Measurements from ENCODE around the gene KCNE3.

The KCNE3 gene

DNA sequence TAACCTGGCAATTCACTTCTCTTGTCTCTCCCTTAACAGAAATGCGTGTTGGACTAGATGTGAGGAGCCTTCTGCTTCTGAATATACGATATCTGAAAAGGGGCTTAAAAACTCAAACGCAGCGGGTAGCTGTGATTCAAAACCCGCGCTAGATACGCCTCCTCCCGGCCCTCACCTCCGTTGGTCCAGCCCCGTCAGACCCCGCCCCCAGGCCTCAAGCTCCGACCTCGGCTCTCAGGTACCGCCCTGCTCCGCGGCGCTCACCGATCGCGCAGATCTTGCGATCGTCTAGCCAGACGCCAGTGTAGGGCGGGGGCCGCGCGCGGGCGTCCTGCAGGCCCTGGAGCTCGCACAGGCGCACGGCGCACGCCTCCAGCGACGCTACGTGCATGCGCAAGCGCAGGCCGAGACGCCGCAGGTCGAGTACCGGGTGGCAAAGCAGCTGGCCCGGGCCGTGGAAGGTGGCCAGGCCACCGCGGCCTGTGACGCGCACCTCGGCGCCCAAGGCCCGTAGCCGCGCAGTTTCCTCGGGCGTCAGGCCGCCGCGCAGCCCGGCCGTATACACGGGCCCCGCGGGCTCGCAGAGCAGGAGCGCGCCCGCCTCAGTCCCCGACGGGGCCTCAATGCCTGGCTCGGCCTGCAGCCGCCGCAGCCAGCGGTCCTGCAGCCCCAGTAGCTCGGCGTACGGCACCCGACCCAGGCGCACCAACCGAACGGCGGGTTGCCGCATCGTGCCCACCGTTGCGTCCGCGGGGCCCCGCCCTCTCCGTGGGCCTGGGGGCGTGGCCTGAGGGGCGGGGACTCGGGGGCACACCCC lies 25.8 kb upstream of the KCNE3 start, which contains the start of gene LIPT2:
Gene LIPT2 (minus strand): TSS at position 751 of the 817 bp plus-strand sequence. CDS start 21 bp downstream, at position 730.
- H3K4me2 ChIP-seq (ENCODE audit: low read length, poor library complexity, severe bottlenecking), result peak within 1 kb of the TSS; percentile 91
- peak within 1 kb of the TSS; percentile 95 to 96 for H3K4ac ChIP-seq (ENCODE audit: low read depth in 1 of 2, low read length in 2 of 2)
- peak within 1 kb of the TSS; percentile 85 for H2AFZ ChIP-seq (ENCODE audit: low read depth, low read length)
- peak within 1 kb of the TSS; percentile 37 for H3K27ac ChIP-seq (ENCODE audit: low read length, poor library complexity, severe bottlenecking)
- peak within 1 kb of the TSS; percentile 84 to 96 for H3K4me3 ChIP-seq (ENCODE audit: insufficient read depth in 1 of 2, low read depth in 1 of 2, low read length in 2 of 2)
- H3K79me1 ChIP-seq (replicated peaks; ENCODE audit: low read length, poor library complexity, severe bottlenecking), result peaks cover 6% of the 10 kb centered on the region
- H3K9me3 ChIP-seq (ENCODE audit: control insufficient read depth, low read length), result peaks cover 4% of the 10 kb centered on the region
- H2BK15ac ChIP-seq (ENCODE audit: low read depth, poor library complexity, severe bottlenecking), result no peak within 1 kb of the TSS
- peak; percentile 94 for DNase-seq
- H3K14ac ChIP-seq (ENCODE audit: low read length in 2 of 2), result peak within 1 kb of the TSS in 1 of 2 experiments; percentile 95
- peak within 1 kb of the TSS; percentile 86 for H2BK5ac ChIP-seq (ENCODE audit: low read depth, low read length, poor library complexity, severe bottlenecking)
- under 1% methylated on average over 79 of the region's 94 CpGs for WGBS
- peak within 1 kb of the TSS in 1 of 2 experiments; percentile 6 for H2BK12ac ChIP-seq (ENCODE audit: low read length in 2 of 2)
- peak within 1 kb of the TSS; percentile 97 for H4K91ac ChIP-seq (ENCODE audit: low read length)
- peak within 1 kb of the TSS; percentile 73 for H2BK120ac ChIP-seq (ENCODE audit: low read depth, low read length)
- H3K18ac ChIP-seq (ENCODE audit: low read depth in 1 of 2, low read length in 2 of 2), result peak within 1 kb of the TSS; percentile 93 to 98
- no peaks in the 10 kb centered on the region for H3K27me3 ChIP-seq (ENCODE audit: control insufficient read depth in 1 of 2, insufficient read depth in 1 of 2, low read length in 2 of 2)
- peaks cover 0 to 3% of the 10 kb centered on the region in 2 experiments for H3K36me3 ChIP-seq (ENCODE audit: control insufficient read depth in 1 of 2, insufficient read depth in 2 of 2, low read depth in 1 of 2, low read length in 2 of 2)
- peaks cover 6% of the 10 kb centered on the region for H3K4me1 ChIP-seq (ENCODE audit: control insufficient read depth, insufficient read depth, low read depth, low read length)
- peak within 1 kb of the TSS; percentile 99 for H4K8ac ChIP-seq (ENCODE audit: low read length)
- H3K23ac ChIP-seq (ENCODE audit: low read length in 2 of 2), result peak within 1 kb of the TSS in 1 of 2 experiments; percentile 63
- H2AK5ac ChIP-seq (ENCODE audit: low read length, severe bottlenecking), result no peak within 1 kb of the TSS
- H3K9ac ChIP-seq (ENCODE audit: low read length), result peak within 1 kb of the TSS; percentile 94

DNA sequence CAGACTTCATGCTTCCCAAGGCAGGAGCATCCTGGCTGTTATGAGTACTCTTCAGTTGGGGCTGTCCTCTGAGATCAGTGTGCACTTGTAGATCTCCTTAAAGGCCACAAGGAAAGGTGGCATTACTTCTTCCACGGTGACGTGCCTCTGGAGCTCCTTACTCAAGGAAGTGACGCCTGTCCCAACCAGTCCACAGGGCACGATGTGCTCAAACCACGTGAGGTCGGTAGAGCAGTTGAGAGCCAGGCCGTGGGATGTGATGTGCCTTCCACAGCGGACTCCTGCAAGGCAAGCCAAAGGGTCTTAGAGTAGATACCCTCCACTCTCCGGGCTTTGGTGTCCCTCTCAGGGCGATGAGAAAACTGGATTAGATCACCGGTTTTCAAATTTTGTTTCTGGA lies 24.7 kb upstream of the KCNE3 start:
- peak overlapping the region; percentile 84 for H4K91ac ChIP-seq (ENCODE audit: low read length)
- H3K79me1 ChIP-seq (replicated peaks; ENCODE audit: low read length, poor library complexity, severe bottlenecking), result peaks cover 6% of the 10 kb centered on the region
- peak overlapping the region; percentile 94 for H3K9ac ChIP-seq (ENCODE audit: low read length)
- no peak overlapping the region for H4K8ac ChIP-seq (ENCODE audit: low read length)
- no peak for DNase-seq
- no peak overlapping the region for H3K14ac ChIP-seq (ENCODE audit: low read length in 2 of 2)
- H2BK5ac ChIP-seq (ENCODE audit: low read depth, low read length, poor library complexity, severe bottlenecking), result no peak overlapping the region
- peaks cover 4% of the 10 kb centered on the region for H3K9me3 ChIP-seq (ENCODE audit: control insufficient read depth, low read length)
- no peak overlapping the region for H2BK15ac ChIP-seq (ENCODE audit: low read depth, poor library complexity, severe bottlenecking)
- 97% methylated on average over 11 of the region's 11 CpGs for WGBS
- no peak overlapping the region for H2AFZ ChIP-seq (ENCODE audit: low read depth, low read length)
- H3K36me3 ChIP-seq (ENCODE audit: control insufficient read depth in 1 of 2, insufficient read depth in 2 of 2, low read depth in 1 of 2, low read length in 2 of 2), result peaks cover 0 to 3% of the 10 kb centered on the region in 2 experiments
- no peak overlapping the region for H3K4ac ChIP-seq (ENCODE audit: low read depth in 1 of 2, low read length in 2 of 2)
- no peak overlapping the region for H2AK5ac ChIP-seq (ENCODE audit: low read length, severe bottlenecking)
- H3K18ac ChIP-seq (ENCODE audit: low read depth in 1 of 2, low read length in 2 of 2), result no peak overlapping the region
- no peak overlapping the region for H2BK12ac ChIP-seq (ENCODE audit: low read length in 2 of 2)
- H3K27ac ChIP-seq (ENCODE audit: low read length, poor library complexity, severe bottlenecking), result no peak overlapping the region
- H3K27me3 ChIP-seq (ENCODE audit: control insufficient read depth in 1 of 2, insufficient read depth in 1 of 2, low read length in 2 of 2), result peaks cover 0 to 3% of the 10 kb centered on the region in 2 experiments
- no peak overlapping the region for H3K23ac ChIP-seq (ENCODE audit: low read length in 2 of 2)
- peaks cover 6% of the 10 kb centered on the region for H3K4me1 ChIP-seq (ENCODE audit: control insufficient read depth, insufficient read depth, low read depth, low read length)
- H2BK120ac ChIP-seq (ENCODE audit: low read depth, low read length), result no peak overlapping the region
- no peak overlapping the region for H3K4me3 ChIP-seq (ENCODE audit: insufficient read depth in 1 of 2, low read depth in 1 of 2, low read length in 2 of 2)
- H3K4me2 ChIP-seq (ENCODE audit: low read length, poor library complexity, severe bottlenecking), result no peak overlapping the region

DNA sequence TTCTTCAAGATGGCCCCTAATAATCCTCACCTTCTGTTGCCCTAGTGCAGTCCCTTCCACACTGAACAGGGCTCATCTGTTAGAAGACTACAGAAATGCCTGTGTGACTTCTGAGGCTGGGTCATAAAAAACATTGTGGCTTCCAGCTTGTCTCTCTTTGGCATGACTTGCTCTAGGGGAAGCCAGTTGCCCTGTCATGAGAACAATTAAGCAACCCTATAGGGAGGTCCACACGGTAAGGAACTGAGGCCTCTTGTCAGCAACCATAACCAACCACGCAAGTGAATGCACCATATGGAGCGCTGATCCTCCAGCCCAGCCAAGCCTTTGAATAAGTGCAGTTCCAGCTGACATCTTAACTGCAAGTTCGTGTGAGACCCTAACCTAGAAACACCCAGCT lies 23.6 kb upstream of the KCNE3 start:
- 94% methylated on average over 3 of the region's 4 CpGs for WGBS
- H3K4ac ChIP-seq (ENCODE audit: low read depth in 1 of 2, low read length in 2 of 2), result no peak overlapping the region

DNA sequence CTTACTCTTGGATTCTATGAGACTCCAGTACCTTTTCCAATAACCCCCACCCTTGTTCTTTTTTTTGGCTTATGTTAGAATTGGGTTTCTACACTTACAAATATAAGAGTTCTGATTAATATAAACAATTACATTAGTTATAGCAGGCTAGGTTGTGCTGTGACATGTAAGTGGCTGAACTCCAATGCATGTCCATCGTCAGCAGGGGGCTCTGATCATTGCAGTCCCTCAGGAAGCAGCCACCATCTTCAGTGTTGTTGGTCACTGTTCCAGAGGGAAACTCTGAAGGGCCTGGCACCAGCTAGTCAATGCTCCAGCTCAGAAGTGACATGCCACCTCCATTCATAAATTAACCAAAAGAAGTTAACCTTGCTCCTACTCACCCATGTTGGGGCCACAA lies 20.5 kb upstream of the KCNE3 start:
- H3K4ac ChIP-seq (ENCODE audit: low read depth in 1 of 2, low read length in 2 of 2), result no peak overlapping the region
- H3K36me3 ChIP-seq (ENCODE audit: control insufficient read depth in 1 of 2, insufficient read depth in 2 of 2, low read depth in 1 of 2, low read length in 2 of 2), result peaks cover 0 to 3% of the 10 kb centered on the region in 2 experiments
- H3K79me1 ChIP-seq (replicated peaks; ENCODE audit: low read length, poor library complexity, severe bottlenecking), result peaks cover 1% of the 10 kb centered on the region
- no peak overlapping the region for H2BK5ac ChIP-seq (ENCODE audit: low read depth, low read length, poor library complexity, severe bottlenecking)
- H3K4me1 ChIP-seq (ENCODE audit: control insufficient read depth, insufficient read depth, low read depth, low read length), result no peaks in the 10 kb centered on the region
- no peak overlapping the region for H2BK15ac ChIP-seq (ENCODE audit: low read depth, poor library complexity, severe bottlenecking)
- H3K14ac ChIP-seq (ENCODE audit: low read length in 2 of 2), result no peak overlapping the region
- no peak overlapping the region for H3K18ac ChIP-seq (ENCODE audit: low read depth in 1 of 2, low read length in 2 of 2)
- no peak overlapping the region for H2BK120ac ChIP-seq (ENCODE audit: low read depth, low read length)
- no peak overlapping the region for H3K4me3 ChIP-seq (ENCODE audit: insufficient read depth in 1 of 2, low read depth in 1 of 2, low read length in 2 of 2)
- 88% methylated on average over 1 of the region's 1 CpG for WGBS
- no peak overlapping the region for H3K27ac ChIP-seq (ENCODE audit: low read length, poor library complexity, severe bottlenecking)
- H3K27me3 ChIP-seq (ENCODE audit: control insufficient read depth in 1 of 2, insufficient read depth in 1 of 2, low read length in 2 of 2), result peaks cover 0 to 4% of the 10 kb centered on the region in 2 experiments
- no peak overlapping the region for H4K8ac ChIP-seq (ENCODE audit: low read length)
- no peak overlapping the region for H2AFZ ChIP-seq (ENCODE audit: low read depth, low read length)
- no peak overlapping the region for H2AK5ac ChIP-seq (ENCODE audit: low read length, severe bottlenecking)
- DNase-seq, result no peak
- no peak overlapping the region for H2BK12ac ChIP-seq (ENCODE audit: low read length in 2 of 2)
- no peaks in the 10 kb centered on the region for H3K9me3 ChIP-seq (ENCODE audit: control insufficient read depth, low read length)
- H3K9ac ChIP-seq (ENCODE audit: low read length), result no peak overlapping the region
- H3K23ac ChIP-seq (ENCODE audit: low read length in 2 of 2), result no peak overlapping the region
- H3K4me2 ChIP-seq (ENCODE audit: low read length, poor library complexity, severe bottlenecking), result no peak overlapping the region
- H4K91ac ChIP-seq (ENCODE audit: low read length), result no peak overlapping the region

More for the DNA sequence above, 23.6 kb upstream of the KCNE3 start:
- no peak overlapping the region for H3K4me3 ChIP-seq (ENCODE audit: insufficient read depth in 1 of 2, low read depth in 1 of 2, low read length in 2 of 2)
- no peak overlapping the region for H2AFZ ChIP-seq (ENCODE audit: low read depth, low read length)
- peaks cover 6% of the 10 kb centered on the region for H3K4me1 ChIP-seq (ENCODE audit: control insufficient read depth, insufficient read depth, low read depth, low read length)
- H2BK12ac ChIP-seq (ENCODE audit: low read length in 2 of 2), result no peak overlapping the region
- H3K14ac ChIP-seq (ENCODE audit: low read length in 2 of 2), result no peak overlapping the region
- no peak overlapping the region for H3K23ac ChIP-seq (ENCODE audit: low read length in 2 of 2)
- H3K9me3 ChIP-seq (ENCODE audit: control insufficient read depth, low read length), result no peaks in the 10 kb centered on the region
- no peak overlapping the region for H4K91ac ChIP-seq (ENCODE audit: low read length)
- no peak overlapping the region for H4K8ac ChIP-seq (ENCODE audit: low read length)
- no peak overlapping the region for H2BK120ac ChIP-seq (ENCODE audit: low read depth, low read length)
- no peak for DNase-seq
- no peak overlapping the region for H2BK15ac ChIP-seq (ENCODE audit: low read depth, poor library complexity, severe bottlenecking)
- no peak overlapping the region for H2AK5ac ChIP-seq (ENCODE audit: low read length, severe bottlenecking)
- peaks cover 6% of the 10 kb centered on the region for H3K79me1 ChIP-seq (replicated peaks; ENCODE audit: low read length, poor library complexity, severe bottlenecking)
- H3K4me2 ChIP-seq (ENCODE audit: low read length, poor library complexity, severe bottlenecking), result no peak overlapping the region
- H3K9ac ChIP-seq (ENCODE audit: low read length), result no peak overlapping the region
- peaks cover 0 to 3% of the 10 kb centered on the region in 2 experiments for H3K36me3 ChIP-seq (ENCODE audit: control insufficient read depth in 1 of 2, insufficient read depth in 2 of 2, low read depth in 1 of 2, low read length in 2 of 2)
- peaks cover 0 to 4% of the 10 kb centered on the region in 2 experiments for H3K27me3 ChIP-seq (ENCODE audit: control insufficient read depth in 1 of 2, insufficient read depth in 1 of 2, low read length in 2 of 2)
- H2BK5ac ChIP-seq (ENCODE audit: low read depth, low read length, poor library complexity, severe bottlenecking), result no peak overlapping the region
- H3K18ac ChIP-seq (ENCODE audit: low read depth in 1 of 2, low read length in 2 of 2), result no peak overlapping the region
- H3K27ac ChIP-seq (ENCODE audit: low read length, poor library complexity, severe bottlenecking), result no peak overlapping the region

All from mesenchymal stem cell (in vitro differentiated cells and primary cell).